Breast epithelium (tissue), 3 donors: ENCODE measurements around the gene SARNP.

Experiments
- CTCF ChIP-seq, 3 donors: fragments of 450-650 bp; IDR thresholded peaks; one replicate each; pipeline ENCODE4 v1.5.1; 2016 to 2017; ENCODE audit warnings: antibody characterized with exemption in 3 of 3, mild to moderate bottlenecking in 3 of 3, moderate library complexity in 3 of 3
- POLR2A ChIP-seq: fragments of 450-650 bp; IDR thresholded peaks from one replicate; pipeline ENCODE4 v1.6.1; 2016; ENCODE audit warnings: antibody characterized with exemption, mild to moderate bottlenecking, moderate library complexity

GRCh38 chr12:55849616-55850343, 32.3 kb upstream of the SARNP start:
- TF ChIP-seq CTCF (IDR thresholded peaks at IDR 0.05), result no peak
- TF ChIP-seq POLR2A, result no peak
